ENCODE data around the gene E2F6.

Gene E2F6

GRCh38 chr2:11492720-11493119 is 26.8 kb upstream of the E2F6 start:
- DNase-seq (ENCODE audit: low read depth in 2 of 2) = no peak

- no peak for DNase-seq (ENCODE audit: low read depth in 2 of 2)
These were observed 26.3 kb upstream of the E2F6 start for GRCh38 chr2:11492244-11492643.

GRCh38 chr2:11491348-11491933 is 25.5 kb upstream of the E2F6 start:
- no peak for DNase-seq (ENCODE audit: low read depth in 2 of 2)

GRCh38 chr2:11490194-11490593 is 24.2 kb upstream of the E2F6 start:
- DNase-seq (ENCODE audit: low read depth in 2 of 2) = no peak

- no peak for DNase-seq (ENCODE audit: low read depth in 2 of 2)
These were observed 22.8 kb upstream of the E2F6 start for GRCh38 chr2:11488809-11489208.

- no peak for DNase-seq (ENCODE audit: low read depth in 2 of 2)
These were observed 18.1 kb upstream of the E2F6 start for GRCh38 chr2:11483806-11484617.

GRCh38 chr2:11482473-11483035 is 16.6 kb upstream of the E2F6 start:
- no peak for DNase-seq (ENCODE audit: low read depth in 2 of 2)

- no peak for DNase-seq (ENCODE audit: low read depth in 2 of 2)
These were observed 16.0 kb upstream of the E2F6 start for GRCh38 chr2:11481789-11482472.

- no peak for DNase-seq (ENCODE audit: low read depth in 2 of 2)
These were observed 15.4 kb upstream of the E2F6 start for GRCh38 chr2:11481426-11481788.

- no peak for DNase-seq (ENCODE audit: low read depth in 2 of 2)
These were observed 14.9 kb upstream of the E2F6 start for GRCh38 chr2:11480859-11481258.

- no peak for DNase-seq (ENCODE audit: low read depth in 2 of 2)
These were observed 14.4 kb upstream of the E2F6 start for GRCh38 chr2:11480406-11480805.

- DNase-seq (ENCODE audit: low read depth in 2 of 2) = no peak
These were observed 13.1 kb upstream of the E2F6 start for GRCh38 chr2:11478899-11479605.

- DNase-seq (ENCODE audit: low read depth in 2 of 2) = peak; percentile 31 to 58
These were observed 12.0 kb upstream of the E2F6 start for GRCh38 chr2:11477994-11478393.

GRCh38 chr2:11473659-11474433 is 7.9 kb upstream of the E2F6 start:
- DNase-seq (ENCODE audit: low read depth in 2 of 2) = no peak

GRCh38 chr2:11467749-11468148 is 1.8 kb upstream of the E2F6 start:
- no peak for DNase-seq (ENCODE audit: low read depth in 2 of 2)

GRCh38 chr2:11467129-11467649 is 1.2 kb upstream of the E2F6 start:
- no peak for DNase-seq (ENCODE audit: low read depth in 2 of 2)

GRCh38 chr2:11466307-11467128 is 557 bp upstream of the E2F6 start:
- no peak for DNase-seq (ENCODE audit: low read depth in 2 of 2)

- DNase-seq (ENCODE audit: low read depth in 2 of 2) = no peak
These were observed 864 bp downstream of the E2F6 start for GRCh38 chr2:11465110-11465484.

GRCh38 chr2:11459816-11460215 is 6.1 kb downstream of the E2F6 start:
- DNase-seq (ENCODE audit: low read depth in 2 of 2) = no peak

GRCh38 chr2:11458753-11459152 is 7.2 kb downstream of the E2F6 start:
- DNase-seq (ENCODE audit: low read depth in 2 of 2) = no peak

Data from stimulated activated CD8-positive, alpha-beta memory T cell treated with anti-CD3 and anti-CD28 coated beads, Interleukin-15, amount 100 ng/mL, for 4 hours (primary cell).